Body of pancreas (tissue), 4 donors: ENCODE data around the gene WDFY4.

Experiments
- POLR2A ChIP-seq, 3 donors: fragments of 450-650 bp; IDR thresholded peaks; one replicate each; pipeline ENCODE4 v1.6.1; 2016; ENCODE audit warnings: antibody characterized with exemption in 3 of 3, mild to moderate bottlenecking in 2 of 3
- TF ChIP-seq, protein P1 (sequence below), 7 experiments: fragments of 450-650 bp in 4 of 7; fragments of 200-600 bp in 3 of 7; sonication (generic) in 3 of 7; IDR thresholded peaks; one replicate each; pipeline ENCODE4 v1.5.1; 2016 to 2019; ENCODE audit warnings: antibody characterized with exemption in 7 of 7

DNA sequence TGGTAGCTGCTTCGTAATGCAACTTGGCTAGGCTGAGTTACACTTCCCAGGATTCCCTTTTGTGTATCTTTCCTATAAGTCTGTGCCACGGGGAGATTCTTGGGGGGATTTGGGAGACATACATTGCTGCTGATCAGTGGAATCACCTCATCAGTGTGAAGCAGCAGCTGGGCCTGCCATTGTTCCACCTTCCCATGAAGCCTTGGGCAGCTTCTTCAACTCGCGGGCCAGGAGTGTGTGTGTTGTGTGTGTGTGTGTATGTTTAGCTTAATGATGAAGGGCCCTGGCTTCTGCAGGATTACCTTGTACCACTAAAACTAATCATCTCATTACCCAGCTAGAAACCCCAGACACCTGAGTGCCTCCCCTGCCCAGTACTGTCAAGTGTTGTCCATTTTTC lies 46.5 kb upstream of the WDFY4 start:
- TF ChIP-seq, protein P1, sequence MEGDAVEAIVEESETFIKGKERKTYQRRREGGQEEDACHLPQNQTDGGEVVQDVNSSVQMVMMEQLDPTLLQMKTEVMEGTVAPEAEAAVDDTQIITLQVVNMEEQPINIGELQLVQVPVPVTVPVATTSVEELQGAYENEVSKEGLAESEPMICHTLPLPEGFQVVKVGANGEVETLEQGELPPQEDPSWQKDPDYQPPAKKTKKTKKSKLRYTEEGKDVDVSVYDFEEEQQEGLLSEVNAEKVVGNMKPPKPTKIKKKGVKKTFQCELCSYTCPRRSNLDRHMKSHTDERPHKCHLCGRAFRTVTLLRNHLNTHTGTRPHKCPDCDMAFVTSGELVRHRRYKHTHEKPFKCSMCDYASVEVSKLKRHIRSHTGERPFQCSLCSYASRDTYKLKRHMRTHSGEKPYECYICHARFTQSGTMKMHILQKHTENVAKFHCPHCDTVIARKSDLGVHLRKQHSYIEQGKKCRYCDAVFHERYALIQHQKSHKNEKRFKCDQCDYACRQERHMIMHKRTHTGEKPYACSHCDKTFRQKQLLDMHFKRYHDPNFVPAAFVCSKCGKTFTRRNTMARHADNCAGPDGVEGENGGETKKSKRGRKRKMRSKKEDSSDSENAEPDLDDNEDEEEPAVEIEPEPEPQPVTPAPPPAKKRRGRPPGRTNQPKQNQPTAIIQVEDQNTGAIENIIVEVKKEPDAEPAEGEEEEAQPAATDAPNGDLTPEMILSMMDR (IDR thresholded peaks at IDR 0.05): no peak
- no peak for TF ChIP-seq POLR2A (IDR thresholded peaks at IDR 0.05)
